ENCODE data around the gene DDX42.

DNA sequence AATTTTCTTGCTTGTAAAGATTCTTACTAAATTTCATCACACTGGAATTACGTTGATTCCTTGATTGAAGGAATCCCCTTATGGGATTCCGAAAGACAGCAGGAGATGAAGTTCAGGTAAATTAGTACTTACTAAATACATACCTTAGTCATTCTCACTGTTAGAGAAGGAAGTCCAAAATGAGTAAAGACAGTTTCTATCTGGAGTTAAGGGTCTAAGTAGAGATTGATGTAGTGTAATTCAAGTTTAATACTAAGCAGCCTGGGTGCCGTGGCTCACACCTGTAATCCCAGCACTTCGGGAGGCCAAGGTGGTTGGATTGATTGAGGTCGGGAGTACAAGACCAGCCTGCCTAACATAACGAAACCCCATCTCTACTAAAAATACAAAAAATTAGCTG, 9.6 kb downstream of the DDX42 start:
- TF ChIP-seq SP1 (IDR thresholded peaks at IDR 0.05) = no peak
- no peak for TF ChIP-seq L3MBTL2 (conservative IDR thresholded peaks at IDR 0.05)
- no peak for TF ChIP-seq ZNF384 (IDR thresholded peaks at IDR 0.05)
- TF ChIP-seq CTBP1 (IDR thresholded peaks at IDR 0.05; ENCODE audit: borderline replicate concordance) = no peak

All from HEK293T (cell line).